WTC11 (cell line): ENCODE results near the gene KLK11. TPM values are rescaled to one million over a fixed set of nuclear protein-coding genes. Genes with fewer than 3 reads are reported as not detected.

Experiments
- ATAC-seq: fragments of 200-7000 bp; cut with Tn5 transposase; 2 replicates; pipeline ENCODE4 v1.10.0; 2021; ENCODE audit warnings: mild to moderate bottlenecking, moderate library complexity
- CTCF ChIA-PET: fragments of 300-600 bp; sonication (Branson Sonifier 250); formaldehyde crosslinking; loops from one replicate; lab custom pipeline; 2021; ENCODE audit warnings: antibody characterized with exemption; lab: Charles Lee
- POLR2A ChIA-PET: fragments of 350-600 bp; sonication (Branson Sonifier 250); formaldehyde crosslinking; loops from one replicate; lab custom pipeline; 2021; ENCODE audit warnings: antibody characterized with exemption; lab: Charles Lee
- DNase-seq: peaks from one replicate; pipeline ENCODE4 v3.0.0; 2021; ENCODE audit warnings: low spot score
- H3K27ac Mint-ChIP-seq: 2 replicates; pipeline ENCODE4 v1.8.0; 2021; ENCODE audit warnings: mixed read lengths
- H3K27me3 Mint-ChIP-seq: 2 replicates; pipeline ENCODE4 v1.8.0; 2021; ENCODE audit warnings: low read depth, mild to moderate bottlenecking, moderate library complexity, mixed read lengths
- H3K36me3 Mint-ChIP-seq: 2 replicates; pipeline ENCODE4 v1.8.0; 2021; ENCODE audit warnings: mixed read lengths
- H3K4me1 Mint-ChIP-seq: 2 replicates; pipeline ENCODE4 v1.8.0; 2022; ENCODE audit warnings: mixed read lengths
- H3K4me3 Mint-ChIP-seq: 2 replicates; pipeline ENCODE4 v1.8.0; 2021; ENCODE audit warnings: mild to moderate bottlenecking, moderate library complexity, mixed read lengths
- H3K9me3 Mint-ChIP-seq: 2 replicates; pipeline ENCODE4 v1.8.0; 2021; ENCODE audit warnings: mixed read lengths
- HMGA2 ChIP-seq: fragments of 250-450 bp; sonication (Bioruptor Pico); IDR thresholded peaks from 2 replicates; pipeline ENCODE4 v1.4.0; 2021; ENCODE audit warnings: mild to moderate bottlenecking, moderate library complexity
- NFE2L1 ChIP-seq: sonication (generic); formaldehyde crosslinking; IDR thresholded peaks from 2 replicates; pipeline ENCODE4 v1.8.1; 2023; ENCODE audit warnings: missing genetic modification reagents
- NFYB ChIP-seq: sonication (generic); formaldehyde crosslinking; conservative IDR thresholded peaks from 2 replicates; pipeline ENCODE4 v1.8.0; 2022; ENCODE audit warnings: low read depth, missing genetic modification reagents
- ZNF317 ChIP-seq: sonication (generic); formaldehyde crosslinking; IDR thresholded peaks from 2 replicates; pipeline ENCODE4 v1.8.1; 2023; ENCODE audit warnings: low read depth, mild to moderate bottlenecking, moderate library complexity, missing genetic modification reagents, borderline replicate concordance
- total RNA-seq: library from RNA; stranded (reverse); gene quantifications from 3 replicates; pipeline ENCODE4 v1.2.3, GENCODE V29; 2021
- TF ChIP-seq, protein P1 (sequence below): sonication (generic); formaldehyde crosslinking; IDR thresholded peaks from 2 replicates; pipeline ENCODE4 v1.8.0; 2023; ENCODE audit warnings: mild to moderate bottlenecking, missing genetic modification reagents
- TF ChIP-seq, protein P2 (sequence below): fragments of 250-450 bp; sonication (Bioruptor Pico); IDR thresholded peaks from 2 replicates; pipeline ENCODE4 v1.9.0; 2021; ENCODE audit warnings: mild to moderate bottlenecking
- TF ChIP-seq, protein P3 (sequence below): sonication (generic); formaldehyde crosslinking; IDR thresholded peaks from 2 replicates; pipeline ENCODE4 v1.8.1; 2022; ENCODE audit warnings: mild to moderate bottlenecking, missing genetic modification reagents, moderate library complexity, borderline replicate concordance
- TF ChIP-seq, protein P4 (sequence below): sonication (generic); formaldehyde crosslinking; IDR thresholded peaks from 2 replicates; pipeline ENCODE4 v1.8.0; 2022; ENCODE audit warnings: mild to moderate bottlenecking, missing genetic modification reagents
- TF ChIP-seq, protein P5 (sequence below): sonication (generic); formaldehyde crosslinking; conservative IDR thresholded peaks from 2 replicates; pipeline ENCODE4 v1.8.1; 2023; ENCODE audit warnings: mild to moderate bottlenecking, low read depth, missing genetic modification reagents, moderate library complexity
- TF ChIP-seq, protein P6 (sequence below): sonication (generic); formaldehyde crosslinking; IDR thresholded peaks from 2 replicates; pipeline ENCODE4 v1.8.1; 2023; ENCODE audit warnings: mild to moderate bottlenecking, missing genetic modification reagents, moderate library complexity

Gene KLK11
- total RNA-seq, 1 experiment from 2014 or later: 0.55 TPM

DNA sequence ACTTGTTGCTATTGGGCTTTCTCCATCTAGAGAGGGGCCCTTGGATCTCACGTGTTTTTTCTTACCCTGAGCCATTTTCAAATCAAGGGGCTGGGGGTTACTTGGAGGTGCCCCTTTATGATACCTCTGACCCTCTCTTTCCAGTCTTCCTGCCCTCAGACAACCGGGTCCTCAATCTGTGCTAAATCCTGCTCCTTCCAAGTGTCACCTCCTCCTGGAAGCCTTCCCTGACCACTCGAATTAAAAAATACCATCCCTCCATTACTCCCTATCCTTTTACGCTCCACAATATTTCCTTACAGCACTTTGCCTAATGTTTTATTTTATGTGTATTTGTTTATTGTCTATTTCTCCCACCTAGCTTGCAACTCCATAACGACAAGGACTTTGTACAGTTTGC lies 28.4 kb downstream of the KLK11 start (continued):
- TF ChIP-seq, protein P1, sequence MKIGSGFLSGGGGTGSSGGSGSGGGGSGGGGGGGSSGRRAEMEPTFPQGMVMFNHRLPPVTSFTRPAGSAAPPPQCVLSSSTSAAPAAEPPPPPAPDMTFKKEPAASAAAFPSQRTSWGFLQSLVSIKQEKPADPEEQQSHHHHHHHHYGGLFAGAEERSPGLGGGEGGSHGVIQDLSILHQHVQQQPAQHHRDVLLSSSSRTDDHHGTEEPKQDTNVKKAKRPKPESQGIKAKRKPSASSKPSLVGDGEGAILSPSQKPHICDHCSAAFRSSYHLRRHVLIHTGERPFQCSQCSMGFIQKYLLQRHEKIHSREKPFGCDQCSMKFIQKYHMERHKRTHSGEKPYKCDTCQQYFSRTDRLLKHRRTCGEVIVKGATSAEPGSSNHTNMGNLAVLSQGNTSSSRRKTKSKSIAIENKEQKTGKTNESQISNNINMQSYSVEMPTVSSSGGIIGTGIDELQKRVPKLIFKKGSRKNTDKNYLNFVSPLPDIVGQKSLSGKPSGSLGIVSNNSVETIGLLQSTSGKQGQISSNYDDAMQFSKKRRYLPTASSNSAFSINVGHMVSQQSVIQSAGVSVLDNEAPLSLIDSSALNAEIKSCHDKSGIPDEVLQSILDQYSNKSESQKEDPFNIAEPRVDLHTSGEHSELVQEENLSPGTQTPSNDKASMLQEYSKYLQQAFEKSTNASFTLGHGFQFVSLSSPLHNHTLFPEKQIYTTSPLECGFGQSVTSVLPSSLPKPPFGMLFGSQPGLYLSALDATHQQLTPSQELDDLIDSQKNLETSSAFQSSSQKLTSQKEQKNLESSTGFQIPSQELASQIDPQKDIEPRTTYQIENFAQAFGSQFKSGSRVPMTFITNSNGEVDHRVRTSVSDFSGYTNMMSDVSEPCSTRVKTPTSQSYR (CRISPR knock-in tag): no peak
- TF ChIP-seq, all 79 proteins: peak for 0

DNA sequence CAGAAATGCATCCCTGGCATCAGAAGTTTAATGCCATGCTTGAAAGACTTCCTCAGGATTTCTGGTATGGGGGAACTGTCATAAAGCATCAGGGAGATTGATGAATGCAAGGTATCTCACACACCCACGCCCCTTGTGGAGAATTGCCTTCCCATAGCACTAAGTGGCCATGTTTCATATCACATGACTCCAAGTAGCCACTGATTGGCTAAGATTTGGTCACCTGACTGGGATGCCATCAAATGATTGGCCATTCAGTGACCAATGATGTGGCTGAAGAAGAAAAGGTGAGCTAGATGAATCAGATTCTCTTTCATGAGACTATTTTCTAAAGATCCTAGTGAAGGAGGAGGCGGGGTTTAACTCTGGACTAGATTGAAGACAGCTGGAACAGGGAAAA lies 32.3 kb downstream of the KLK11 start:
- Mint-ChIP-seq H3K4me1 (no peaks in the 10 kb centered on the region), H3K9me3 (peaks cover 10% of the 10 kb centered on the region), H3K36me3 (0 out of 2 replicates have a peak, but pooled peaks cover 3% of the 10 kb centered on the region), H3K4me3 (no peak overlapping the region), H3K27me3 (peaks cover 49% of the 10 kb centered on the region), H3K27ac (no peak overlapping the region)
- TF ChIP-seq, protein P1 (CRISPR knock-in tag): no peak
- no peak for TF ChIP-seq ZNF317 (CRISPR knock-in tag)
- TF ChIP-seq, protein P2, sequence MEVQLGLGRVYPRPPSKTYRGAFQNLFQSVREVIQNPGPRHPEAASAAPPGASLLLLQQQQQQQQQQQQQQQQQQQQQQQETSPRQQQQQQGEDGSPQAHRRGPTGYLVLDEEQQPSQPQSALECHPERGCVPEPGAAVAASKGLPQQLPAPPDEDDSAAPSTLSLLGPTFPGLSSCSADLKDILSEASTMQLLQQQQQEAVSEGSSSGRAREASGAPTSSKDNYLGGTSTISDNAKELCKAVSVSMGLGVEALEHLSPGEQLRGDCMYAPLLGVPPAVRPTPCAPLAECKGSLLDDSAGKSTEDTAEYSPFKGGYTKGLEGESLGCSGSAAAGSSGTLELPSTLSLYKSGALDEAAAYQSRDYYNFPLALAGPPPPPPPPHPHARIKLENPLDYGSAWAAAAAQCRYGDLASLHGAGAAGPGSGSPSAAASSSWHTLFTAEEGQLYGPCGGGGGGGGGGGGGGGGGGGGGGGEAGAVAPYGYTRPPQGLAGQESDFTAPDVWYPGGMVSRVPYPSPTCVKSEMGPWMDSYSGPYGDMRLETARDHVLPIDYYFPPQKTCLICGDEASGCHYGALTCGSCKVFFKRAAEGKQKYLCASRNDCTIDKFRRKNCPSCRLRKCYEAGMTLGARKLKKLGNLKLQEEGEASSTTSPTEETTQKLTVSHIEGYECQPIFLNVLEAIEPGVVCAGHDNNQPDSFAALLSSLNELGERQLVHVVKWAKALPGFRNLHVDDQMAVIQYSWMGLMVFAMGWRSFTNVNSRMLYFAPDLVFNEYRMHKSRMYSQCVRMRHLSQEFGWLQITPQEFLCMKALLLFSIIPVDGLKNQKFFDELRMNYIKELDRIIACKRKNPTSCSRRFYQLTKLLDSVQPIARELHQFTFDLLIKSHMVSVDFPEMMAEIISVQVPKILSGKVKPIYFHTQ: no peak
- TF ChIP-seq, protein P3, sequence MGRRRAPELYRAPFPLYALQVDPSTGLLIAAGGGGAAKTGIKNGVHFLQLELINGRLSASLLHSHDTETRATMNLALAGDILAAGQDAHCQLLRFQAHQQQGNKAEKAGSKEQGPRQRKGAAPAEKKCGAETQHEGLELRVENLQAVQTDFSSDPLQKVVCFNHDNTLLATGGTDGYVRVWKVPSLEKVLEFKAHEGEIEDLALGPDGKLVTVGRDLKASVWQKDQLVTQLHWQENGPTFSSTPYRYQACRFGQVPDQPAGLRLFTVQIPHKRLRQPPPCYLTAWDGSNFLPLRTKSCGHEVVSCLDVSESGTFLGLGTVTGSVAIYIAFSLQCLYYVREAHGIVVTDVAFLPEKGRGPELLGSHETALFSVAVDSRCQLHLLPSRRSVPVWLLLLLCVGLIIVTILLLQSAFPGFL: no peak
- no peak for TF ChIP-seq NFE2L1
- TF ChIP-seq HMGA2 (CRISPR knock-in tag): no peak
- TF ChIP-seq NFYB (CRISPR knock-in tag): peak; percentile 66
- TF ChIP-seq, protein P4, sequence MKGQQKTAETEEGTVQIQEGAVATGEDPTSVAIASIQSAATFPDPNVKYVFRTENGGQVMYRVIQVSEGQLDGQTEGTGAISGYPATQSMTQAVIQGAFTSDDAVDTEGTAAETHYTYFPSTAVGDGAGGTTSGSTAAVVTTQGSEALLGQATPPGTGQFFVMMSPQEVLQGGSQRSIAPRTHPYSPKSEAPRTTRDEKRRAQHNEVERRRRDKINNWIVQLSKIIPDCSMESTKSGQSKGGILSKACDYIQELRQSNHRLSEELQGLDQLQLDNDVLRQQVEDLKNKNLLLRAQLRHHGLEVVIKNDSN (CRISPR knock-in tag): peak; percentile 83
- TF ChIP-seq, protein P5, sequence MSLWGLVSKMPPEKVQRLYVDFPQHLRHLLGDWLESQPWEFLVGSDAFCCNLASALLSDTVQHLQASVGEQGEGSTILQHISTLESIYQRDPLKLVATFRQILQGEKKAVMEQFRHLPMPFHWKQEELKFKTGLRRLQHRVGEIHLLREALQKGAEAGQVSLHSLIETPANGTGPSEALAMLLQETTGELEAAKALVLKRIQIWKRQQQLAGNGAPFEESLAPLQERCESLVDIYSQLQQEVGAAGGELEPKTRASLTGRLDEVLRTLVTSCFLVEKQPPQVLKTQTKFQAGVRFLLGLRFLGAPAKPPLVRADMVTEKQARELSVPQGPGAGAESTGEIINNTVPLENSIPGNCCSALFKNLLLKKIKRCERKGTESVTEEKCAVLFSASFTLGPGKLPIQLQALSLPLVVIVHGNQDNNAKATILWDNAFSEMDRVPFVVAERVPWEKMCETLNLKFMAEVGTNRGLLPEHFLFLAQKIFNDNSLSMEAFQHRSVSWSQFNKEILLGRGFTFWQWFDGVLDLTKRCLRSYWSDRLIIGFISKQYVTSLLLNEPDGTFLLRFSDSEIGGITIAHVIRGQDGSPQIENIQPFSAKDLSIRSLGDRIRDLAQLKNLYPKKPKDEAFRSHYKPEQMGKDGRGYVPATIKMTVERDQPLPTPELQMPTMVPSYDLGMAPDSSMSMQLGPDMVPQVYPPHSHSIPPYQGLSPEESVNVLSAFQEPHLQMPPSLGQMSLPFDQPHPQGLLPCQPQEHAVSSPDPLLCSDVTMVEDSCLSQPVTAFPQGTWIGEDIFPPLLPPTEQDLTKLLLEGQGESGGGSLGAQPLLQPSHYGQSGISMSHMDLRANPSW (CRISPR knock-in tag): no peak
- TF ChIP-seq, protein P6, sequence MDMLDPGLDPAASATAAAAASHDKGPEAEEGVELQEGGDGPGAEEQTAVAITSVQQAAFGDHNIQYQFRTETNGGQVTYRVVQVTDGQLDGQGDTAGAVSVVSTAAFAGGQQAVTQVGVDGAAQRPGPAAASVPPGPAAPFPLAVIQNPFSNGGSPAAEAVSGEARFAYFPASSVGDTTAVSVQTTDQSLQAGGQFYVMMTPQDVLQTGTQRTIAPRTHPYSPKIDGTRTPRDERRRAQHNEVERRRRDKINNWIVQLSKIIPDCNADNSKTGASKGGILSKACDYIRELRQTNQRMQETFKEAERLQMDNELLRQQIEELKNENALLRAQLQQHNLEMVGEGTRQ (CRISPR knock-in tag): peak; percentile 88
- ChIA-PET POLR2A (no interaction called here), CTCF (interaction anchor here (1.9 kb wide), 1 partner anchor 22 kb away, joined by 5 read pairs; no protein-coding TSS in a partner anchor)
- ATAC-seq (no peak; the same call in 1 of the 2 replicates), DNase-seq (no peak)
